Suppressor macrophage (primary cell): ENCODE results near the gene PRCD.
A peak's percentile ranks its signal among the peaks of the same experiment; 100 is the strongest.

Experiments
- DNase-seq, 4 experiments: peaks; one replicate each; pipeline ENCODE4 v3.0.0-alpha.2; 2020 to 2022
- total RNA-seq, 17 experiments: gene quantifications; one replicate each; lab custom pipeline; 2026; ENCODE audit warnings: mixed read lengths in 6 of 17, inconsistent platforms in 3 of 17; lab: John Stamatoyannopoulos, UW

PRCD gene, protein sequence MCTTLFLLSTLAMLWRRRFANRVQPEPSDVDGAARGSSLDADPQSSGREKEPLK
- total RNA-seq: 0 to 3.1 (median 0.38) reads per million in 17 experiments

DNA sequence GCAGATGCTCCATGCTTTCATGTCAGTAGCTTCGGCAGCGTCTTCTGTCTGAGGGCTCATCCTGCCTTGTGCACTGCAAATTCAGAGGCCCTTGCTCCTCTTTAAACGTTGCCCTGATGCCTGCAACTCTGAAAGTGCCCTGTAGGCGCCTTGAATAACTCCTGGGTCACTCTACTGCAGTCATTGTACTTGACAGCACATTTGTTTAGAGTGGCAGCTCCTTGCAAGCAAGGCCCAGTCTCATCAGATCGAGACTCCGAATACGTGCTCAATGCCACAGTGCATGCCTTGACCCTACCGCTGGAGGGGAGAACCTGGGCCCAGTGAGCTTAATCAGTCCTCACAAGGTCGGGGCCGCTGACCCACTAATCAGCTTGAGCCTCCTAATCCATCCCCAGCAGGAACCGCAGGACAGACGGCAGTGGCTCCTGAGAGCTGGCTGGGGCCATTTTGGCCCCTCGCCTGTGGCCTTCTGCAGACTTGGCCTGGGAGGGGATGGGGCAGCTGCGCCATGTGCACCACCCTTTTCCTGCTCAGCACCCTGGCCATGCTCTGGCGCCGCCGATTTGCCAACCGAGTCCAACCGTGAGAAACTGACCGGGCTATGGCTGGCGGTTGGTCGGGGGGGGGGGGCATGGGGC, at the start of gene PRCD:
Gene PRCD (plus strand): TSS at position 414 of the 641 bp plus-strand sequence. CDS start 98 bp downstream, at position 512.
- DNase-seq: no peak

DNA sequence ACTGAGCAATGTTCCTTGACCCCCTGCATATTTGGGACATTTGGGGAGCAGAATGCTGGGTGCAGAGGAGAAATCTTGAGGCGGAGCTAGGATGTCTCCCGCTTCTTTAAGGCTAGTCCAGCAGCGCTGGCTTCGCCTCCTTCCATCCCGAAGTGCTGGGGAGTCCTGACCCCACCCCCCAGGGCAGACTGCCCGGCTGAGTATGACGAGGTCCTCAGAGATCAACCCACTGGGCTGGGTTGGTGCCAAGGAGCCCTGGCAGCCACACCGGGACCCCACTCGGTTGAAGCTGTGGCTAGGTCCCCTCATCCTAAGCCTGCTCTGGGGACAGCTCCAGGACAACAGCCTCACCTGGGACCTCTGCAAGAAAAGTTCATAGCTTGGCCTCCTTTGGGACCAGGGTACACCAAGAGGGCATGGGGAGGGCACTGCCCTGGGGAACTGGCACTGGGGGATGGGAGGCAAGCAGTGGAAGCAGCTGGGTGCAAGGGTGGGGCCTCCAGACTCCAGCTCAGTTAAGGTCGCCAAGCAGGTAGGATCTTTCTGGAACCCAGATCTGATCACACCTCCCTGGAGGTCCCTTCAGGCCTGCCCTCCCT, 49.6 kb upstream of the PRCD start:
- no peak for DNase-seq

DNA sequence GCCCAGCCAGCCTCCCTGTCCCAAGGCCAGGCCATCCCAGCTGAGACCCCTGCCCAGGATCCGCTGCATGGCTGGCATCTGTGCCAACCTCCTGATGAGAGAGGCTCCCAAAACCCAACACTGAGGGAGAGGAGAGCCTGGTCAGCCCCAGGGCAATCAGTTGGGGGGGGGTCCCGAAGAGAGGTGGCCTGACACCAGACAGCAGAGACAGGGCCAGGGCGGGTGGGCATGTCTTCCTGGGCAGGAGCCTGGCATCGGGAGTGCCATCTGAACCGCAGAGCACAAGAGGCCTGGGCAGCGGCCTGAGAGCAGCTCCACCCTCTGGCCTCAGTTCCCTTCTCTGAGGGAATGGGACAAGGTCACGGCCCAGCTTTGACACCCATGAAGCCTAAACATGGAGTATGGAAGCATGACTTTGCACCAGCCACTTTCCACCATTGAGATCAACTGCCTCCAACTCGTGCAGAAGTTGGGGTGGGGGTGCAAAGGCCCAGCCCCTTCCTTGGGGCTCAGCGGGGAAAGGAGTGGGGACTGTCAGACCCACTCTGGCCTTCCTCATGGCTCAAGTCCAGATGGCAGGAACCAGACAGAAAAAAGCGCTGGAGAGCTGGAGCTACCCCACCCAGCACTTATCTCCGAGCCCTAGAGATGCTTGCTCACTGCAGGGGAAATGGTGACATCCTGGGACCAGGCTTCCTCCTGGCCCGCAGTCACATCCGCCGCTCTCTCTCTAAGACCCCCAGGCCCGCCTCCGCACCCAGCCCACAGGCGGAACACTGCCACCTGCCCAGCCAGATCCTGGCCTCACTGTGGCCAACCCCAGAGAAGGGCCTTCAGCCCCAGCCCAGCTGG, 48.3 kb upstream of the PRCD start:
- peak; percentile 69 to 80 (median 72) for DNase-seq

DNA sequence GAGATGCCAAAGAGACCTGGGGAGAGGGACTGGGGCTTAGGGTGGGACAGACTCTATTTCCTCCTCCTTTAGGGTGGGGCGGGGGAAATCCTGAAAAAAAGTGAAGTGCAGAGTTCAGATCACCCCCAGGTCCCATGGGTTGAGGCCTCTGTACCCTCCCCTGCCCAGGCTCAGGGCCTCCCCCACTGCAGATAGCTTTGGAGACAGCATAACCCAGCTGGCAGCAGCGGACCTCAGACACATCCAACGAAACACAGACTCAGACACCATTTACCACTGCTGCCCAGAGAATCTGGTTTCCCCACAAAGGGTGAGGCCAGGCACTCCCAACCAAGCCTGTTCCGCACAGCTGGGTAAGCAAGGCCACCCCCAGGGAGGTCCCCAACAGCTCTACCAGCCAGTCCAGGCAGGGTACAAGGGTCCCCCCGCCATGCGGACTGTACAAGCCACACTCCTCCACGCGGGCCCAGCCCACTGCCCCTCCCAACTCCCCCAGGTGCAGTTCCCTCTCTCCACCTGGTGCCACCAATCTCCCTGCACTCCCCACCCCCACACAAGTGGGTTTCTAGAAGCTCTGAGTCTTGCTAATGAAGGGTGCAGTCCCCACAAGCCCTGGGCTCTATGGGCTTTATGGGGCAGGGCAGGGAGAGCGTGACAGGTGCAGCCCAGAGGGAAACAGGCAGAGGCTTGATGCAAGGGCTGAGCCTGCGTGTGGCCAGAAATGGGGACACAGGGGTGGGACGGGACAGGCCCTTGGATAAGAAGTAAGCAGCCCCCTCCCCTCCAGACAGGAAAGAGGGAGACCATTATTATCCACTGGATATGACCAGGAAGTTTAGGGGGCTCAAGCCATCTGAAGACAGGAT, 47.5 kb upstream of the PRCD start:
- DNase-seq: peak in 2 of 4 experiments; percentile 74 to 79

DNA sequence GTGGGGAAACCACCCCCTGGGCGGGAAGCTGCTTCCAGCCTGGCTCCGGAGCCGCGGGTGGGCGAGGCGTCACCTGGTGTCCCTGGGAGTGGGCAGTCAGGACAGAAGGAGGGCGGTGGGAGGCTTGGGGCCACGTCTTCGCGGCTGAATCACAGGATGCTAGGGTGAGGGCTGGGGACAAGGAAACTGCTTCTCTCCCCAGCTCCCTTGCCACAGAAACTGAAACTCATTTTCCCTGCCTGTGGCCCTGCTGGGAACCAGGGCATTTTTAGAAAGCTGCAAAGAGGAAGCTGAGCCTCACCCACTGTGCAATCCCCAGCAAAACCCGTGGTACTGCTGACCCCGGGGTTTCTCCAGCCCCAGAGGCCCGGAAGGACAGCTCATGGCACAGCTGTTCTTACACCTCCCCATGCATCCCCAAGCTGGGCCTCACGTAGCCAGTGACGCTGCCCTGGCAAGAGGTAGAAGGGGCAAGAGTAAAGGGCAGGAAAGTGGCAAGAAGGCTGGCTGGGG, 46.8 kb upstream of the PRCD start:
- peak; percentile 95 to 99 (median 97) for DNase-seq

DNA sequence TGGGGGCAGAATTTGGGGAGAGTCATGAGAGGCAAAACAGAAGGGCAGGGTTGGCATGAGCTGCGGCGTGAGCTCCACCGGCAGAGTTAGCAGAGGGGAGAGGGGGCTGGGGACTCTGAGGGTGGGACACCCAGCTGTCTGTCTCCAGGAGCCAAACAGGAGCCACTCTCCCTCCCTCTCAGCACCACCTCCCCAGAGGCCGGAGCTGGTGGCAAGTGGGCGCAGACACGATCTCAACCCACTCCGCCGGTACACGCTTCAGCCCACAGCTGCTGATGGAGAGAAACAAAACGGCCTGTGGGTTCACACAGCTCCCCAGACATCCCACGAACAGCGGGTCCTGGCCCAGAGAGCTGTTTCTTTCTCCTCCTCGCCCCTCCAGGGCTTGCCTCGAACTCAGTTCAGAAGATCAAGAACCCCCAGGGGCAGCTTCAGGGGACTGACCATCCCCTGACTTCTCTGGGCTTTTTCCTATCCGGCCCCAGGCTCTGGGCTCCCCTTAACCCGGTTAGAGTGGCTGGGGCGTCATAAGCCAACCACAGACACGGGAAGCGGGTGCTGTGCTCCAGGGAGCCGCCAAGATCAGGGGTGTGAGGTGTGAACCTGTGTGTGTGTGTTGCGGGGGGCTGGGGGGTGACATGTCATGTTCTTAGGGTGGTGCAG, 46.2 kb upstream of the PRCD start:
- DNase-seq: peak in 2 of 4 experiments; percentile 52 to 62

DNA sequence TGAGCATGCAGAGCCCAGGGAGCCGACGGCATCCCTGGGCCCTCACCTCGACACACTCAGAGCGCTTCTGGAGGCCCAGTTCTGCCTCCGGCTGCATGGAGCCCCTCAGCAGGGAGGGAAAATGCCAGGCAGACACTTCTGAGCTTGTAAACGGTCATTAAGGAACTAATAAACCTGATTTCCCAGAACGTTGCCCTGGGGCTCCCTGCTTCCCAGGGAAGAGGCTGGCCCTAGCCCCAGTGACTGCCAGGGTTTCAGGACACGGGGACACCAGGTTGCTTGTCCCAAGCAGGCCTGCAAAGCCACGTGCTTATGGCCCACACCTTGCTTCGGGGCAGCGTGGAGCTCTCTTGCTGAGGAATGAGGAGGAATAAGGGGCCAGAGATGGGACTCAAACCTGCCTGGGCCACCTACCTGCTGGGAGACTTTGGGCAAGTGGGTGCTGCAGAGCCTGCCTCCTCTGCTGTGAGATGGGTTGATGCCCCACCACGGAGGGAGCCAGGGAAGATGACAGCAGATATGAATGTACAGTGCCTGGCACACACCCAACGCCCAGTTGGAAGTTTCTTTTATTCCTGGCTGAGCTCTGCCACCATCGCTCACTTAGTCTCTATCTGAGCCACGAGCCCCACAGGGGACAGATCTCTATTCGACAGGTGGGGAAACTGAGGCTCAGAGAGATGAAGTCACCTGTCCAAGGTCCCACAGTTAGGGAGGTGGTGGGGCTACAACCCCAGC, 44.0 kb upstream of the PRCD start:
- DNase-seq: no peak

DNA sequence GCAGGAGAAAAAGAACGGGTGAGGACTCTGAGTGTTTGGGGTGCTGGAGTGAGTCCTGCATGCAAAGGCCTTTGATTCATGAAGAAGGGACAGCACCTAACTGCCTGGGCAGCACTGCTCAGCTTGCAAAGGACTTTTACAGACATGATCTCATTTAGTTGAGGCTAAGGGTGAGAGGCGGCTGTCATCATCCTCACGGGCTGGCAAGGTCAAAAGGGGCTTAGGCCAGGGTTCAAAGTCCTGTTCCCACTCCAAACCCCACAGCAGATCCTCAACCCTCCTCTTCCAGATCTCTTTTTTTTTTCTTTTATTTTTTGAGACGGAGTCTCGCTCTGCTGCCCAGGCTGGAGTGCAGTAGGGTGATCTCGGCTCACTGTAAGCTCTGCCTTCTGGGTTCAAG, 43.4 kb upstream of the PRCD start:
- peak; percentile 67 to 83 (median 76) for DNase-seq

DNA sequence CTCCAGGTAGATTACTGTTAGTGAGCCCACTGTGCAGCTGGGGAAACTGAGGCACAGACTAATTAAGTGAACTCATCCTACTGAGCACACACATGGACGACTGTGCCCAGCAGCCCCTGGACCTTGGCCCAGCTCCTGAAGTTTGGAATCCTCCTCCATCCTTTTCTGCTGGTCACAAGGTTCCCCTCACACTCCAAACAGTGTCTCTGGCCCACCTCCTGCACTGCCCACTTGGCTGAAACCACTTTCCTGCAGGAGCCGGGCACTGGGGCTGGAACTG, 42.2 kb upstream of the PRCD start:
- no peak for DNase-seq

DNA sequence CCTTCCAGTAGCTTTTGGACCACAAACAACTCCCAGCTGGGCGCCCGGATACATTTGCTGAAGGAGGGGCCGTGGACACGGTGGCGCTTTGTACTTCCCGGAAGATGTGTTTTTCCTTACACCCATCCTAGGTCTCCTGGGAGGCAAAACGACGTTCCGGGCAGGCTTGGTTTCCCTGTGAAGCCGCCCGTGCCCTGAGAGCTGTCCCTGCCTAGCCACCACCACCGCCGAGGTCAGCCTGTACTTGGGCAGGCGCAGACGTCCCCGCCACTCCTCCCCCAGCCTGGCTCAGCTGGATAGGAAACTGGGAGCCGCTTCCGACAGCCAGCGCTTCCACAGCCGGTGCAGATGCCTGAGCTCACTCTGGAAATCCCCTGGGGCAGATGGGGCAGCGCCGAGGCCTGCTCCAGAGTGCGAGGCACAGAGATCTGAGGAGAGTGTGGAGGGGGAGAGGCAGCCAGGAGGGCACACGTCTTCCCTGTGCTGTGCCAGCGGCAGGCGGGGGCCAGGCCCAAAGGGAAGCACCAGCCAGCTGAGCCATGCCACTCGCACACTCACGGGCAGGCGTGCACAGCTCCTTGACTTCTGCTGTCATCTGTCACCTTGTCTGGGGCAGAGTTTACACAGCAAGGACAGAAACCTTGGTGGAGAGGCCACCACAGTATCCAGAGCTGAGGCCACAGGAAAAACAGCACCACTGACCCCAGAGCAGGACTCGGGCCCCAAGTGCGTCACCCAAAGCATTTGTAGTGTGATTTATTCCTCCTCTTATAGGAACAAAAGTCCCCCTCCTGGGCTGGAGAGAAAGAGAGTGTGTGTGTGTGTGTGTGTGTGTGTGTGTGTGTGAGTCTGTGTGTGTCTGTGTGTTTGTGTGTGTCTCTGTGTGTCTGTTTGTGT, 41.6 kb upstream of the PRCD start:
- DNase-seq: peak in 3 of 4 experiments; percentile 54 to 78 (median 59)

DNA sequence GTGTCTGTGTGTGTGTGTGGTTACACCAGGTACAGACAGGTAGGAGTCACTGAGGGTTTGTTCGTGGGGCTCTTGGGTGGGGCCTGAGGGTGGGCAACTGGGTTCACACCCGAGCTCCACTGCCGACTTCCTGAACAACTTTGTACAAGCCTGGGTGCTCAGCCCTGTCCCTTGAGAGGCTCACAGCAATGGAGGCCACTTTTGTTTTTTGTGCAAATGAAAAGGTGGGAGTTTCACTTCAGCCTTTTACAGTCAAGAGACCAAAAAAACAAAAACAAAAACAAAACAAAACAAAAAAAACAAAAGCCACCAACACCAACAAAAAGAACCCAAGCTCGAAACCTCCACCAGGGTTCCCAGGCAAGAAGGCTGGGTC, 41.0 kb upstream of the PRCD start:
- DNase-seq: no peak

DNA sequence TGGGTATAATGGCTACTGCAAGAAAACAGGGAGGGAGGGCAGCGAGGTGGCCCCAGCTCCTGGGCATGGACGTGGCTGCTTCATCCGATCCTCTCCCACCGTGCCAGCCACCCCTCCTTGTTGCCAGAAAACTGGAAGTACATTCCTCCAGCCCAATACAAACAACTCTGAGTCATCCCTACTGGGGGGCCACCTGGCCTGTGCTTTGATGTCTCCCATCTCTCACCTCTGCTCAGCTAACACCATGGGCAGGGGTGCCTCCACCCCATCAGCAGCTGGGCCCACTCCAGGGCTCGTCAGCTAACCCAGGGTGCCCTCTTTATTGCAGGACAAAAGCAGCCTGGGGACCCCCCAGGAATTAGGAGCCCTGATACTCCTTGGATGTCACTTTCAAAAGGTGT, 40.6 kb upstream of the PRCD start:
- DNase-seq: peak in 1 of 4 experiments; percentile 32

DNA sequence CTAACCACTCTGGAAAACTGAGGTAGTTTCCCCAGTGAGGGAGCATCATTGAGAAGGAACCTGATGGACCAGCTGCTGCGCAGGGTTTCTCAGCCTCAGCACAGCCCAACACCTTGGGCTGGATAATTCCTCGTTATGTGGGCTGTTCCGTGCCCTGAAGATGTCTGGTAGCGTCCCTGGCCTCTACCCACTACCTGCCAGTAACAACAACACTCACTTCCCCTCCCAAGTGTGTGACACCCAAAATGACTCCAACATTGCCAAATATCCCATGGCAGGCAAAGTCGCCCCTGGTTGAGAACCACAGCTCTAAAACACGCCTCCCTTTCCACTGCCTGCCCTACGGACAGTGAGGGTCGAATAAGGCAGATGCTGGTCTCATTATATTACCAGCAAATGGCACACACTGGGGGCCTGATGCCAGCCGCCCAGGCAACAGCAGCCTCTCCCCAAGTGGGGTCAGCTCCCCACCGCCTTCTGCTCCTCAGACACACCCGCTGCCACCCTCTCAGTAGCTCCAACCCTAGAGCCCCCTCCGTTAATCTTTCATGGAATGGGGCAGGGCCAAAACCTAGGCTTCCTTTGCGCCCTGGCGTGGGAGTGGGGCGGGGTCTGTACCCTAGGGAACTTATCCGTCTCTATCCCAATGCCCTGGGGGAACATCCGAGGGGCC, 39.6 kb upstream of the PRCD start:
- DNase-seq: peak; percentile 66 to 74 (median 71)

DNA sequence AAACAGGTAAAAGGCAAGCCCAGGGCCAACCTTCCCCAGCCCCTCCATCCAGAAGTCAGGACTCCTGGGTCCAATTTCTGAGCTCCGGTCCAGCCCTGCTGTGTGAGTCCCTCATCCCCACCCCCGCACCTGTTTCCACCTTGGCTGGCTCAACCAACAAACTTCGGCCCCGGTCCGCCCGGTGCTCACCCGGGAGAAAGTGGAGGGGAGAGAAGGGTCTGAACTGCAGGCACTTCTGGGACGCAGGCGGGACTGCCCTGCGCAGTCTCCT, 39.2 kb upstream of the PRCD start:
- no peak for DNase-seq

DNA sequence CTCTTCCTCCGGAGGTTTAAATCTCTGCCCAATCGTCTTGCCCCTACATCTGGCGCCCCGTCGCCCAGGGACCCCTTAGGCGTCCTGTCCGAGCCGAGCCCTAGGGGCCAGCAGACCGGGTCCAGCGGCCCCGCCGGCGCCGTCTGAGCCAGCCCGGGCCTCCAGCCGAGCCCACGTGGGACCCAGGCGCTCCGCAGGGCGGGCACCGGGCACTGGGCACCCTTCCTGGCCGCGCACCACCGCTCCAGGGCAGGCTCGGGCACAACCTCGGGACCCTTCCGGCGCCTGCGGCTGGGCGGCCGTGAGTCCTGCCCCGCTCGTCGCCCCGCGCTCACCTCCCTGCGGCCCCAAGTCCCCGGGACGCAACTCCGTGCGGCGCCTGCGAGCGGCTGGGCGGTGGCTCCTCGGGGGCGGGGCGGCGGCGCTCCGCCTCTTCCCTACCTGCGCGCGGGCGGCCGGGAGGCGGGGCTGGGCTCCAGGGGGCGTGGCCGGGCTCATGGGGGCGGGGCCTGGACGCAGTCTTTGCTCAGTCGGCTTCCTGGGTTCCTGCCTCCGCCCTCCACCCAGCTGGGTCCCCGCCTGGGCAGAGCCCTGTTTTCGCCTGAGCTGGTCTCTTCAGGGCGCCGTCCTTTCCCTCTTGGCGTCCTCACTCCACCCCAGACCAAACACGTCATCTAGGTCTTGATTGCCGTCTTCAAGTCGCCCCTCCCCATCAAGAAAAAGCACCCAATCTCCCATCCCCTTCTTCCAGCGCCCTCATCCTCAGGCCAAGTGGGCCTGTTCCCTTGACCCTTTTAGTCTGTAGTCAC, 38.6 kb upstream of the PRCD start, which contains the start of gene RHBDF2:
Gene RHBDF2 (minus strand): TSS at position 406 of the 809 bp plus-strand sequence. CDS start 19,899 bp downstream, outside the sequence.
- DNase-seq: peak; percentile 95 to 97 (median 96)

DNA sequence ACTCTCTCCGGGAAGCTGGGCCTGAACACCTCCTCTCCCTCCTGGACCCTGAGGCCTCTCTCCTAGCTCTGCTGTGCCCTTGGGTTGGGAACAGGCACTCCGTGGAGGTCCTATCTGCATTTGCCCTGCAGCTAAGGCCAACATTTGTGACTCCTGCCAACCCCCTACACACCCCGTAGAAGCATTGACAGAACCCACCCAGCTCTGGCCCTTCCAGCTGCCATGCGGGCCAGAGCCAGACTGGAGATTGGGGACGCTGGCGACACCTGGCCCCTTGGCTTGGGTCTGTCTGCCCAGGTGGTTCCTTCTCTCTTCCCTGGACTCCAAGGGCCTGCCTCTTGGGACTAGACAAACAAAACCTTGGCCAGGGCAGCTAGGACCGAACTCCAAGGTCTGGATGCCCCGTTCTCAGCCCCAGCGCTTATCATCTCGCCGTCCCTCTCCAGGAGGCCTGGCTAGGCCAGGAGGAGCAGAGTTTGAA, 38.0 kb upstream of the PRCD start:
- DNase-seq: no peak

DNA sequence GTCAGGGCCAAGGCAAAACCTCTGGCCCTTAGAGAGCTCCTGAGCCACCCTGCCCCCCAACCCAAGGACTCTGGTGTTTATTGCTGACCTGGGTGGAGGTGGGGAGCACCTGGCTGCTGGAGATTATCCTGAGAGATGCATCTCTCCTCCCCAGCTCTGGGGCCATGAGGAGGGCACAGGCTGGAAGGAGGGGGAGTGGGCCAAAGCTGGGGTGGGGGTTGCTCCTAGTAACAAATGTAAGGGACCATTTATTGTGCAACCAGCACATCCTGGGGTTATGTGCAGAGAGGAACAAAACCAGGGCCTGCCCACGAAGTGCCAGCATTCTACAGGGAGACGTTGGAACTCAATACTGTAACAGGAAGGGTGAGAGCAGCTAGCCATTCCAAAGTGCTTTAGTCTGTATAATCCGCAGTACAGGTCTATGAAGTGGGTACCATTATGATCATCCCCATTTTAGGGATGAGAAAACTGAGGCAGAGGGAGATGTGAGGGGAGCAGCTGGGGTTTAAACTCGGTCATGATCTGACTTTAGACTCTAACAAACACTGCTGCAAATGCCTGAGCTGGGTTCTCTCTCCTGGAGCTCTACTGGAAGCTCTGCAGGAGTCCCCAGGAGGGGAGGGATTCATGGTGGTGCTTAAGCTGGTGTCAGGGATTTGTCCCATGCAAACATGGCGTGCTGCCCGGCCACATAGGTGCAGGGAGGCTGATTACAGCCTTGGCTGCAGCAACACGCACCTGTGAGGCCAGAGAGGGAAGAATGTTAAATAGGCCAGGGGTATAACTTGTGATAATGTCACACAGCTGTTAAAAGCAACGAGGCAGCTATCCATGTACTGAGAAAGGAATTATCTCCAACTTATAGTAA, 37.3 kb upstream of the PRCD start:
- peak; percentile 51 to 72 (median 72) for DNase-seq
